Measurements from ENCODE around the gene OLFM1. TPM values are rescaled to one million over a fixed set of nuclear protein-coding genes. Genes with fewer than 3 reads are reported as not detected.

OLFM1 gene
- total RNA-seq, 1 experiment from 2014 or later: 0.39 TPM

GRCh38 chr9:135141183-135141774 lies 53.8 kb downstream of the OLFM1 start:
- DNase-seq (ENCODE audit: low read depth, low spot score) (no peak), ATAC-seq (no peak)
- no peaks in the 10 kb centered on the region for H3K9me3 ChIP-seq (ENCODE audit: control insufficient read depth, insufficient read depth, low read depth, low read length)
- no peak overlapping the region for H3K4me3 ChIP-seq (ENCODE audit: low read depth in 2 of 2, low read length in 2 of 2)
- no peaks in the 10 kb centered on the region for H3K27me3 ChIP-seq (ENCODE audit: control insufficient read depth, insufficient read depth, low read length)
- H3K36me3 ChIP-seq (ENCODE audit: control insufficient read depth, insufficient read depth, low read length): no peaks in the 10 kb centered on the region
- ChIA-PET POLR2A (no interaction called here), CTCF (no interaction called here)
- in situ Hi-C loops (cut with HindIII; ENCODE audit: low pct_unique_long_range_greater_than_20kb, low sequenced_read_pairs) (no loop called here), intact Hi-C loops (cut with micrococcal nuclease; ENCODE audit: unreplicated experiment) (no loop called here)
- no peaks in the 10 kb centered on the region for H3K4me1 ChIP-seq (ENCODE audit: control insufficient read depth, insufficient read depth, low read length)
- BruUV-seq (replicated peaks): no TSS peak
- TF ChIP-seq SIN3A (IDR thresholded peaks at IDR 0.05; ENCODE audit: borderline replicate concordance, insufficient read depth, low read depth, low read length) (no peak), CTCF (IDR thresholded peaks at IDR 0.05) (no peak), REST (IDR thresholded peaks at IDR 0.05; ENCODE audit: insufficient read depth in 1 of 2, low read depth in 2 of 2, low read length in 1 of 2) (no peak), TCF7L2 (IDR thresholded peaks at IDR 0.05; ENCODE audit: low read depth, low read length) (no peak), POLR2AphosphoS5 (IDR thresholded peaks at IDR 0.05; ENCODE audit: low read depth, low read length) (no peak)
- H3K27ac ChIP-seq (ENCODE audit: low read length): no peak overlapping the region

GRCh38 chr9:135144581-135145170 lies 57.2 kb downstream of the OLFM1 start:
- no peaks in the 10 kb centered on the region for H3K27me3 ChIP-seq (ENCODE audit: control insufficient read depth, insufficient read depth, low read length)
- H3K36me3 ChIP-seq (ENCODE audit: control insufficient read depth, insufficient read depth, low read length): no peaks in the 10 kb centered on the region
- ChIA-PET CTCF (no interaction called here), POLR2A (no interaction called here)
- TF ChIP-seq CTCF (IDR thresholded peaks at IDR 0.05) (no peak), REST (IDR thresholded peaks at IDR 0.05; ENCODE audit: insufficient read depth in 1 of 2, low read depth in 2 of 2, low read length in 1 of 2) (no peak), SIN3A (IDR thresholded peaks at IDR 0.05; ENCODE audit: borderline replicate concordance, insufficient read depth, low read depth, low read length) (no peak), POLR2AphosphoS5 (IDR thresholded peaks at IDR 0.05; ENCODE audit: low read depth, low read length) (no peak), TCF7L2 (IDR thresholded peaks at IDR 0.05; ENCODE audit: low read depth, low read length) (no peak)
- intact Hi-C loops (cut with micrococcal nuclease; ENCODE audit: unreplicated experiment) (no loop called here), in situ Hi-C loops (cut with HindIII; ENCODE audit: low pct_unique_long_range_greater_than_20kb, low sequenced_read_pairs) (no loop called here)
- no peak overlapping the region for H3K4me3 ChIP-seq (ENCODE audit: low read depth in 2 of 2, low read length in 2 of 2)
- ATAC-seq (no peak), DNase-seq (ENCODE audit: low read depth, low spot score) (no peak)
- H3K27ac ChIP-seq (ENCODE audit: low read length): no peak overlapping the region
- no peaks in the 10 kb centered on the region for H3K4me1 ChIP-seq (ENCODE audit: control insufficient read depth, insufficient read depth, low read length)
- no peaks in the 10 kb centered on the region for H3K9me3 ChIP-seq (ENCODE audit: control insufficient read depth, insufficient read depth, low read depth, low read length)
- BruUV-seq (replicated peaks): no TSS peak

Data from Panc1 (cell line).